Activated CD8-positive, alpha-beta memory T cell treated with anti-CD3 and anti-CD28 coated beads for 1 hour (primary cell): ENCODE data around the gene OGT.
"Not testable (repeated sequence)": the region's sequence is repeated elsewhere in the genome, so short reads cannot be mapped to it uniquely, and the experiment has no call there.

Experiments
- DNase-seq, 2 donors: peaks; one replicate each; pipeline ENCODE4 v3.0.0-alpha.2; 2020; ENCODE audit warnings: low read depth in 1 of 2; ENCODE audit errors: extremely low read depth in 1 of 2

The OGT gene

DNA sequence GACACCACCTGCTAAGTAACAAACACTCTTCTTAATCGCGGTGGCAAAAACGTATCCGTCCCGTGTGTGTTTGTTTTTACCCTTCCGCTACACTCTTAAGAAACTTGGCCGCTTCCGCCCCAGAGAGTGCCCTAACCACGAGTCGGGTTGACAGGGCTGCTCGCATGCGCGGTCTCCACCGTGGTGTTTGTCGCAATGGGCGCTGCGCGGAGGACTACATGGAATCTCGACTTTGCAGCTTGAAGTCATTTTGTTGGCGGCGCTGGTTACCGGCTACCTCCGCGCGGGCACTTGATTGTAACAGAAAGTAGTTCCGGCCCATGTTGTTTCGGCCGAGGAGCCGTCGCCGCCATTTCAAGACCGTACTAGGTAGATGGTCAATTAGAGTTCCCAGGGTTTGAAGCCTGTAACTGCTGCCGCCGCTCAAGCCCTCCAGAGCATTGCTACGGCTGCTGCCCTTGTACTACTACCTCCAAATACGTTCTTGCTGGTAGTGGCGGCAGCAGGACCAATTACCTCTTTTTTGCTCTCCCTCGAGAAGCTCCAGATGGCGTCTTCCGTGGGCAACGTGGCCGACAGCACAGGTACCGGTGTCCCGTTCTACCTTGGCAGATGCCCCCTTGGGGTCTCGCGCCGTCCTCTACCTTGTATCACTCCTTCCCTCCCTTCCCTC, at the start of gene OGT:
TSS of gene OGT (plus strand) at position 352 of the 673 bp plus-strand sequence. CDS start at position 548, 196 bp downstream.
- DNase-seq = peak; percentile 81 to 87

DNA sequence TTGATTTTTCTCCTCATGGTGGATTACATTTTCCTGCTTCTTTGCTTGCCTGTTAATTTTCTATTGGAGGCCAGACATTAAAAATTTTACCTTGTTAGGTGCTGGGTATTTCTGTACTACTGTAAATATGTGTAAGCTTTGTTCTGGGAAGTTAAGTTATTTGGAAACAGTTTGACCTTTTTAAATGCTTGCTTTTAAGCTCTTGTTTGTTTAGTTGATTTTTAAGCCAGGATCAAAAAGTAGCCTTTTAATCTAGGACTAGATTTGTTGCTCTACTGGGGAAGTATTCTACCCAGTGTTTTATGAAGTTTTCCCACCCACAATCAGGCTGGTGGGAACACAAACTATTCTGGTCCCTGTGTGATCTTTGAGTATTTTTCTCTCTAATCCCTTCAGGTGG, 45.1 kb upstream of the OGT start:
- no peak for DNase-seq

DNA sequence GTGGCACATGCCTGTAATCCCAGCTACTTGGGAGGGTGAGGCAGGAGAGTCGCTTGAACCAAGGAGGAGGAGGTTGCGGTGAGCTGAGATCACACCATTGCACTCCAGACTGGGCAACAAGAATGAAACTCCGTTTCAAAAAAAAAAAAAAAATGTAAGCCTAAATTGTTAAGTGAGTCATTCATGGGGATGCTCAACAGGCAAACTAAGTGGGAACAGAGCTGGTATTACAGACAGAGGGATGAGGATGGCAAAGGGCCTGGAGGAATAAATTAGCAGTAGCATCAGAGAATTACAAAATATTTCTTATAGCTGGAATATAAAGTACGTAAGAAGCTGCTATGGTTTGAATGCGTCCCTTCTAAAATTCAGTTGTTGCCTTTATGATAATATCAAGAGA, 43.4 kb upstream of the OGT start:
- no peak for DNase-seq

DNA sequence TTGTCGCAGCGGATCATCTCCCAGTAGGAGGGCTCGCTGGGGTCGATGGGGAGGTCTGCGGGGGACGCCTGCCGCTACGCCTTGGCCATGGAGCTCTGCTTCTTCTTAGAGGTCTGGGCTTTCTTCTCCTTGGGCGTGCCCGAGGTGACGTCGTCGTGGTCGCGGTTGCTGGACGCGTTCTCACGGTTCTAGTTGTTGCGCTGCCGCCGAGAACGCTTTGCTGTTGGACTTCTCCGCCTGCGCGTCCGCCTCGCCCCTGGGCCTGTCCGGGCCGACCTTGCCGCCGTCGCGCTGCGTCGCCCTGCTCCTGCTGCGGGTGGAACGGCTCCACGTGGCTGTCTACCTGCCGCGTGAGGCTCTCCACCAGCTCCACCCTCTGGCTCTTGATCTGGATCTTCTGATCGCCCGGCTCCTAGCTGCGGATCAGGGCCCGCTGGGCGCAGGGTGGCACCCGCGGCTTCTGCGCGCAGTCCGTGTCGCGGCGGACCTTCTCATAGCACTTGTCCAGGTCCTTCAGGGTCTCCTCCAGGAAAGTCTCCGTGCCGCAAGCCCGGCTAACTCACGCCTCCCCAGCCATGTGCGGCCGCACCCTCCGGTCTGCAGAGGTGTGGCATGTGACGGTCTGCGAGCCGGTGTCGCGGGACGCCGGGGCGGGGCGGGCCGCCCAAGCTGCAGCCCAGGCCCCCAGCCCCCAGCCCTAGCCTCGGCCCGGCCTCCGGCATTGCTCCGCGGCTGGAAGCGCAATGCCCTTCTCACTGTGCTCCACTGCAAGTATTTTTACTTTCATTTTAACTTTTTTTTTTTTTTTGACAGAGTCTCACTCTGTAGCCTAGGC, 40.5 kb upstream of the OGT start:
- peak; percentile 6 to 10 for DNase-seq

DNA sequence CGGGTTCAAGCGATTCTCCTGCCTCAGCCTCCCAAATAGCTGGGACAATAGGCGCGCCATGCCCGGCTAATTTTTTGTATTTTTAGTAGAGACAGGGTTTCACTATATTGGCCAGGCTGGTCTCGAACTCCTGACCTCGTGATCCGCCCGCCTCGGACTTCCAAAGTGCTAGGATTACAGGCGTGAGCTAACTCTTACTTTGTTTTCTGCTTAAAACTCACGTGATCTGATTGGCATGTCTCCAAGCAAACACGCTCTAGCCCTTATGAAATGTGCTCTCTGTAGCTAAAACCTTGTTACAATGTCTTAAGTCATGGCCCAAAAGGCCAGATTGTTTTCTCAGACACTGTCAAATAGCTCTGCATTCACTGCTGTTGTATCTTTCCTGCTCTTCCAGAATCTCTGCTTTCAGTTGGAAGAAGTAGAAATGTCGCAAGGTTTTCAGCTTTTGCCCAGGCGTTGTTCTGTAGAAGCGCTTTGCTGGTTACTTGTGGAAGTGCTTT, 39.7 kb upstream of the OGT start:
- DNase-seq = no peak

DNA sequence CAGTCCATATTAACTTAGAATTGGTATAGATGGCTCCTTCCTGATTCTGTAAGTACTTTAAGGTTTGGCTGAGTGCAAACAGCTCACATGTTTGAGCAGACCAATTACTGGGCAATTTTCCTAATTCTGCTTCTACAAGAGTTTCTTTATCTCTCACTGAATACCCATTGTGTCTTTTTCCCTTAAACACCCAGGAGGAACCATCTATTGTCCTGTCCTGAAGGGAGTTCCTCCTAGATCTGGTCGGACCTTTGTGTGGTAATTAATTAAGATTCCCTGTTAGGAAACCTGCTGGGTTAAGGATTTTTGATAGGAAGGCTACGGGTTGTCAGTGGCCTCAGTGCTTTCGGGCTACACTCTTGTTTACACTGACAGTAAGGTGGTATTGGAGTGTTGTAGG, 36.9 kb upstream of the OGT start:
- not testable (repeated sequence) for DNase-seq

DNA sequence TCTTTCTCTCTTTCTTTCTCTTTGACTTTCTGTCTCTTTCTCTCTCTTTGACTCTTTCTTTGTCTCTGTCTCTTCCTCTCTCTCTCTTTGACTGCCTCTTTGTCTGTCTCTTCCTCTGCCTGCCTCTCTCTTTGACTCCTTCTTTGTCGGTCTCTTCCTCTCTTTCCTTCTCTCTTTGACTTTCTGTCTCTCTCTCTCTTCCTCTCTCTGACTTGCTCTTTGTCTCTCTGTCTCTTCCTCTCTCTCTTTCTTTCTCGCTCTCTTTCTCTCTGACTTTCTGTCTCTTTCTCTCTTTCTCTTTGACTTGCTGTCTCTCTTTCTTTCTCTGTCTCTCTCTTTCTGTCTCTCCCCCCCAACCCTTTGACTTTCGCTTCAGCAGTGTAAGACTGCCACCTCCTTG, 36.4 kb upstream of the OGT start:
- no peak for DNase-seq

DNA sequence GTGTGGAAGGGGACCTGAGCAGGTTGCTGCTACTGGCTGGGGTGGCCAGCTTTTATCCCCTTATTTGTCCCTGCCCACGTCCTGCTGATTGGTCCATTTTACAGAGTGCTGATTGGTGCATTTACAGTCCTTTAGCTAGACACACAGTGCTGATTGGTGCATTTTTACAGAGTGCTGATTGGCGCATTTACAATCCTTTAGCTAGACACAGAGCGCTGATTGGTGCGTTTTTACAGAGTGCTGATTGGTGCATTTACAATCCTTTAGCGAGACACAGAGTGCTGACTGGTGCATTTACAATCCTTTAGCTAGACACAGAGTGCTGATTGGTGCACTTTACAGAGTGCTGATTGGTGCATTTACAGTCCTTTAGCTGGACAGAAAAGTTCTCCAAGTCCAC, 30.8 kb upstream of the OGT start:
- DNase-seq = not testable (repeated sequence)

DNA sequence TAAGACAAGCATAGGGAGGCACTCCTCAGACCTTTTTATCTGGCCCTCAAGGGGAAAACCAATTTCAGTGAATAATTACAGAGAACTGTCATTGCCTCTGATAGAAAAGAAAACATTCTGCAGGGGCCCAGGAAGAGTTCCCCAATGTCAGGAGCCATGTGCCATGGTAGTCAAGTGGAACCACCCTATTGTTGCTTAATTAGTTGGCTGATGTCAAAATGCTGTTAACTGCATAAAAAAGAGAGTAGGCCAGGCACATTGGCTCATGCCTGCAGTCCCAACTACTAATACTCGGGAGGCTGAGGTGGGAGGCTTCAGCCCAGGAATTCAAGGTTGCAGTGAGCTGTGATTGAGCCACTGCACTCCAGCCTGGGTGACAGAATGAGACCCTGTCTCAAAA, 28.6 kb upstream of the OGT start:
- no peak for DNase-seq

DNA sequence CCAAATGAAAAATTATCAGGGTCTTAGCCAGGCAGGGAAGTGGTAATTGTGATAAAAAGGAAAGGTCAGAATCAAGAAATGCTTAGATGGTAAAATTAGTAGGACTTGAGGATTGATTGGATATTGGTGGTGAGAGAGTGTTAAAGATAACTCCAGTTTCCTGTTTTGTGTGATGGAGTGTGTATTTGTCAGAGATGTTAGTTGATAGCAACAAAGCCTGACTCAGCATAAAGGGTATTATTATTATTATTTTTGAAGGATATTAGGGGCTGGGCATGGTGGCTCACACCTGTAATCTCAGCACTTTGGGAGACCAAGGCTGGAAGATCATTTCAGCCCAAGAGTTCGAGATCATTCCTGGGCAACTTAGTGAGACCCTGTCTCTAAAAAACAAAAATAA, 23.6 kb upstream of the OGT start:
- DNase-seq = no peak

DNA sequence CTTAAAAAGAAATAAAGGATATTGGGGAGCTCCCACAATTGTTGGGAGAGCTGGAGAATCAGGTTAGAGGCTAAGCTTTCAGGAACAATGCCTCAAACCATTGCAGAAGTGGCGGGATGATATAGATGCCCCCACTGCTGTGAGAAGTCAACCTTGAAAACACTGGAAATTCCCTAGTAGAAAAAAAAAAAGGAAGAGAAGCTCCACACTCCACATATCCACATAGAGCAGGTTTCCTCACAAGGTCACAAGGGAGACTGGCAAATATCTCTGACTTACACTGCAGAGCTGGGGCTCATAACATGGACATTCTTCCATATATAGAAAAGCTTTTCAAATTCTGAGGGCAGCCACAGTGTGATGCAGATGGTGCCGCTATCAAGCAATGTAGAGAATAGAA, 22.7 kb upstream of the OGT start:
- DNase-seq = no peak

DNA sequence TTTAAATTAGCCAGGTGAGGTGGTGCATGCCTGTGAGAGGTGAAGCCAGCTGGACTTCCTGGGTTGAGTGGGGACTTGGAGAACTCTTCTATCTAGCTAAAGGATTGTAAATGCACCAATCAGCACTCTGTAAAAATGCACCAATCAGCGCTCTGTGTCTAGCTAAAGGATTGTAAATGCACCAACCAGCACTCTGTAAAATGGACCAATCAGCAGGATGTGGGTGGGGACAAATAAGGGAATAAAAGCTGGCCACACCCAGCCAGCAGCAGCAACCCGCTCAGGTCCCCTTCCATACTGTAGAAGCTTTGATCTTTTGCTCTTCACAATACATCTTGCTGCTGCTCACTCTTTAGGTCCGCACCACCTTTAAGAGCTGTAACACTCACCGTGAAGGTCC, 19.2 kb upstream of the OGT start:
- DNase-seq = not testable (repeated sequence)

DNA sequence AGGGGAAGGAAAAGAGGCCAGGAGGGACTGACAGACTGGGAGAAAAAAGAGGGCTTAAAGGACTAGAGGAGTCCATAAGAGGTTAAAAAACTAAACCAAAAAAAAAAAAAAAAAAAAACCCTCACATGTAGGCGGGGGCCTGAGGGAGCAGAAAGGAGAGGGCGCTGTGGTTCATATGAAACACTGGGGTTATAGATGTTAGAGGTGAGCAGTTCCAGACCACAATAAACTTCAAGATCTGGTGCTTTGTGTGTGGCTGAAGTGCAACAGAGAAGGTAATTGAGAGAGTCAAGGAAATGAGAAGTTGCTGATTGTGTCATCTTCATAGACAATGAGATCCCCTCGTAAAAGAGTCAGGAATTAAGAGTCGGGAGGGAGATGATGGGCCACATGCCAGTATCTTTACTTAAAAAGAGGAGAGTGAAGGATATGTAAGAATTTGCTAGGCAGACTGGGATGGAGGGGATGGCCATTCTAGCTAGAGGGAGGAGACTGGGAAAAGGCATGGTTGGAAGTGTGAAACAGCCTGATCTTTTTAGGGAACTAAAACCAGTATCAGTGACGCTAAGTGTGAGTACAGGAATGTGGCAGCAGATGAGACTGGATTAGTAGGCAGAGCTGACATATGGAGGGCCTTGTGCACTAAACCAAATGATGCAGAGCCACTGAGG, 18.4 kb upstream of the OGT start:
- no peak for DNase-seq

DNA sequence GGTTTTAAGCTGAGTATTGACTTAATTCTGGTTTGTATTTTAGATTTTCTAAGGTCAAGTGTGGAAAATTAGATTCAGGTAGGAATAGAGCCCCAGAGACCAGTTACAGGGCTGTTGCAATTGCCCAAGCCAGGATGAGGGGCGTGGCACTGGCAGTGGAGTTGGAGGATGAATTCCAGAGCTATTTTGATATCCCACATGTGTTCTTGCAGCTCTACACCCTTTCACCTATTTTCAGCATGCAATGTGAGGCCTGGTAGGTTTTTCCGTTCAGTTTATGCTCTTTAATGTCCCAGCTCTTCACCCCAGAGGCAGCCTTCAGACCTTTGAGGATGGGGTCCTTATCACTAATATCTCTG, 17.9 kb upstream of the OGT start:
- no peak for DNase-seq

DNA sequence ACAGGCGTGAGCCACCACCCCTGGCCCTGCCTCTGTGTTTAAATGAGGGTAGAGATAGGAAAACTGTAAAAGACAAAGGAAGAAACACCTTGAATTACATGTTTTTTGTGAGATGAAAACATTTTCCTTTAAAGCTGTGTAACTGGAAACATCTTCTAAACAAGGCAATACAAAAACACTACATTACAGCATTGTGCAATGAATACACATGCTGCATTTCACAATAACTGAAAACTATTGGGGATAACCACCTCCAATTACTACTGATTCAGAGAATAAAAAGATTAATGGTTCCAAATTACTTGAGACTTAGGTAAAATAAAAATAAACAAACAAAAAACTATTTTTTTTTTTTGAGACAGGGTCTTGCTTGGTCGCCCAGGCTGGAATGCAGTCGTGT, 7.6 kb upstream of the OGT start:
- DNase-seq = no peak

DNA sequence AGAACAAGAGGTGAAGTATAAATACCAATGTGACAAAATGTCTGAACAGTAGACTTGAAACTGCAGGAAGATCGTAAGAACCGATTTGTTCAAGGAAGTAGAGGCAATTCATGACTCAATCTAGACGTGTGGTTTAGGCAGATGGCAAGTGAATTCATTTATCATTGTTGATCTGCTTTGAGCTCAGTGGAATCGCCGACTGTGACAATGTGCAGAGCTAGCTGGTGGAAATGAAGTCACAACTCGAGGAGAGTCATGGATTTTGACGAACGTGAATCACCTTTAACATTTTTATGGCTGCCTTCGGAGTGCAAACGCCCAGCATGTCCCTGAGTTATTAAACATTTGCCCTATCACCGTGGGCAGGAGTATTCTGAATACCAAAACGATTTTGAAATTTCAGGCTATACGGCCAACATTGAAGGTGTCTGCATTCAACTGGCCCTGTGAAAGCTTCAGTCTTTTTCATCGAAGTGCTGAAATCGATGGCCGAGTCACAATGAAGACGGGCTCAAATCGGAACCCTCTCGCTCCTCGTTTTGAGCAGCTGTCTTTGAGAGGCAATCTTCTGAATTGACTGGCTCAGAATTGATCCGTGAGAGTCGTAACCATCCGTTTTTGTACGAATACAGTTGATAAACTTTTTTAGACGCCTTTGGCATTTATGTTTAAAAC, 689 bp upstream of the OGT start:
- peak in 1 of 2 donors; percentile 42 for DNase-seq

DNA sequence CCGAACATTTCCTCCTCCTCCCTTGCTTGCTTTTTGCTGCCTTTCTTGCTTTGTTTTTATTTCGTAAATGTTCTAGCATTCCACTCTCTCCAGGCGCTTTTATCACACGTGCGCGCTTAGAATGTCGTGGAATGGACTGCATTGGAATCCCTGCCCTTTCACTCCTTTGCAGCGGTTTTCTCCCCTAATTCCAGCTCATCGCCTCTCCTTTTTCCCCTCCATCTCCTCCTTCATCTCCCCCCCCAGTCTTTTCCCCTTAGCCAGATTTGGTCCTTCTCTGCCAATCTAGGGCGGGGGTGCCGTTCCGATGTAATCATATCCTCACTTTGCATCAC, 579 bp downstream of the OGT start:
- DNase-seq = no peak

DNA sequence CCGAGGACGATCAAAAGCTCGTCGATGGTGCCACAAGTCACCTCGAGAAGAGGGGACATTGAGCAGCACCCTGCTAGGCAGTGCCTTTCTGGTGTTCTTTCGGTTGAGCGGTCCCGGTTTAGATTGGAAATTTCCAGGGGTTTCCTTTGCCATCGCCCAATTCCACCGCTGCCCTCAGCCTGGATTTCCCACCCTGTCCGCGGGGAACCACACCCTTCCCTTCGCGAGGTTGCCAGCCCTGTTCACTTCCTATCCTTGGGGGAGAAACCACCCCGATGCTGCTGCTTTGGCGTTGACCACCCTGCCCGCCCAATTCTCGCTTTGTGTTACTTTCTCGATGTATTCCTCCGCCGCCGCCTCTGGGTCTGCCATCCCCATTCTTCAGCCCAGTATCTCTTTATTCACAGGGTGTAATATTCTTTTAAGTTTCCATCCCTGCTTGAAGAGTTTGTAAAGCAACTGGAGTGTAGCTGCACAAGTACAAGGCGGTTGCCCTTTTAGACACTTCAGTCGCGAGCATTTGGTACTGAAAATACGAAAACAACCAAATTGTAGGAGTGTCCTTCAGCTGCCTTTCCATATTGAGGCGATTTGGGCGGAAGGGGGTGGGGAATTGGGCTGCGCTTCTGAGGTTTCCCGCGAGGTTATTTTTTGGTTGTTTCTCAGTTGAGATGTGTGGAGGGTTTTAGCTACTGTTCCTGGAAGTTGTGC, 1.1 kb downstream of the OGT start:
- DNase-seq = peak in 1 of 2 donors; percentile 31

DNA sequence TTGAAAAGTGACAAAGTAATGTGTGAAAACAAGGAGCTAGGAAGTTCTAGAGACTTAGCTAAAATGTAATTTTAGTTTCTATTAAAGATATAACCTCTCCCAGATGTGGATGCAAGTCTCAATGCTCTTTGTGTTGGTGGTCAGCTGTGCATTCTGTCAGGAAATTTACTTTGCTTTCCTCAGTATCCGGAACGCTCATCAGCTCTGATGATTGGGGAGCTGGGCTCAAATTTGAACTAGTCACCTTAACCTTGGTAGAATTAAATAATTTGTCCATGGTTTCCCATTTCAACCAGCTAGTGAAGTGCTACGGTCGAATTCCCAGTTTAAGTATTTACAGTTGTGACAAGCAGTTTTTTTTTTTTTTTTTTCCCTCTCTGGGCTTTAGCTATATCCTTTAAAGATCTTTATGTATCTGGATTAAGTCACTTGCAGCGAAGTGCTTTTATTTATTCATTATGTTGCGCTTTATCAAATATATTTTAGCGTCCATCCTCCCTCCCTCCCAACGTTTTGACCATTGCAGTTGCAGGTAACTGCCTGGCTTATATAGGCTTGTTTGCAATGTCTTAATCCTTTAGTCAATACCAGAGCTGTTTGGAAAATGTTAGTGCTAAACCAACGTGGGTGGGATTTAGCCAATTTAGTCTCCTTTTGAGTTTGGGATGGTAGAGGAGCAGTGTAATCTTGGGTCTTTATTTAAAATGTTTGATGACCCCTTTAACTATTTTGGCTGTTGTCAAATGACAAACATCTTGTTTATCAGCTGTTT, 2.1 kb downstream of the OGT start:
- no peak for DNase-seq

DNA sequence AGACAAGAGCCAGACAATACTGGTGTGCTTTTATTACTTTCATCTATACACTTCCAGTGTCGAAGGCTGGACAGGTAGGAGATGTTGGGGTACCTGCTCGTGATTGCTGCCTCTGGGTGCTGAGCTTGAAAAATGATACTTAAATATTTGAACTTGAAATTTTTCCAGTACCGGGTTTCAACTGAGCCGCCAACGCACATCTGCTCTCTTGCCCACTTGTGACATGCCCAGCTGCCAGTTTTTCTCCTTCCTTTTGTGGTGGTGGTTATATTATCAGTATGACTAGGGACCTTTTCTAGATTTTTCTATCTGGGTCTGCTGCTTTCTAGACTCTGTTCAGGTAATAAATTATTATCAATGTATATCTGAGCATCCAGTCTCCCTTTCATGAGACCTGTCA, 3.4 kb downstream of the OGT start:
- DNase-seq = no peak
